ENCODE data around the gene ROR1.

DNA sequence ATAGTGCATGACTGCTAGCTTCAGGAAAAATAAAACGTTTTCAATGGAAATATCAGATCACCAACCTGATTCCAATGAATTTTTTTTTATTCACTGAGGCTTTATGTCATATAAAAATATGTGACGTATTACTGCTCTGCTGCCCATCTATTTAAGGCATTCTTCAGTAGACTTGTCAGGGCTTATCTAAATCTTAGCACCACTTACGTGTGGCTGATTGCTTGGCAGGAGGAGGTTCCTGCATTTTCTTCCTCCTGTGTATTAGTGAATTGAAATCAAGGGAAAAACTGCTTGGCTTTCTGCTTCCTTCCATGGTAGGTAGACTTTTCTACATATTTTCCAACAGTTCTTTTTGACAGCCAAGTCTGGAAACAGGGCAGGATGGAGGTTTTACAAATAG is 80.3 kb downstream of the ROR1 start:
- TF ChIP-seq EZH2 (IDR thresholded peaks at IDR 0.05): no peak
- no peak for TF ChIP-seq POLR2AphosphoS5 (IDR thresholded peaks at IDR 0.05; ENCODE audit: borderline replicate concordance, low read depth, low read length)
- no peak for TF ChIP-seq FOXP2 (optimal IDR thresholded peaks at IDR 0.05; ENCODE audit: control extremely low read depth, extremely low read length, insufficient read depth)

All from SK-N-MC (cell line).